ENCODE results near the gene ZNF311. TPM values are rescaled to one million over a fixed set of nuclear protein-coding genes. Genes with fewer than 3 reads are reported as not detected.
A peak's percentile ranks its signal among the peaks of the same experiment; 100 is the strongest.

ZNF311 gene
- total and polyA plus RNA-seq, 9 of the 15 experiments (the other 6 are each of a cell fraction or from before 2014, with no cell fraction given) = 5.1 to 10.0 (median 7.5) TPM

- no peak for TF ChIP-seq ZNF609 (CRISPR knock-in tag; IDR thresholded peaks at IDR 0.05; ENCODE audit: borderline replicate concordance)
- peak; percentile 64 to 74 for TF ChIP-seq RAD21 (CRISPR knock-in tag; conservative IDR thresholded peaks at IDR 0.05 in 1 of 2, IDR thresholded peaks at IDR 0.05 in 1 of 2)
- TF ChIP-seq EP400 (IDR thresholded peaks at IDR 0.05) = peak; percentile 84
- TF ChIP-seq THRAP3 (IDR thresholded peaks at IDR 0.05; ENCODE audit: borderline replicate concordance) = 0 out of 2 replicates have a peak, but pooled peaks have one; percentile 43
- TF ChIP-seq RNF219 (CRISPR knock-in tag; IDR thresholded peaks at IDR 0.05) = no peak
- TF ChIP-seq CGGBP1 (CRISPR knock-in tag; IDR thresholded peaks at IDR 0.05) = no peak
- TF ChIP-seq PRMT5 (CRISPR knock-in tag; IDR thresholded peaks at IDR 0.05) = no peak
- peak; percentile 59; the same call in 1 of the 2 replicates for TF ChIP-seq EHMT2 (IDR thresholded peaks at IDR 0.05)
- TF ChIP-seq U2AF1 (optimal IDR thresholded peaks at IDR 0.05; ENCODE audit: low read depth, low read length) = no peak
- TF ChIP-seq FOS (IDR thresholded peaks at IDR 0.05; ENCODE audit: extremely low read depth, insufficient read length) = no peak
- TF ChIP-seq LCOR (CRISPR knock-in tag; IDR thresholded peaks at IDR 0.05) = peak; percentile 16; the same call in 1 of the 2 replicates
- TF ChIP-seq CUX1 (CRISPR knock-in tag; IDR thresholded peaks at IDR 0.05) = peak; percentile 92; the same call in 1 of the 2 replicates
- TF ChIP-seq ZFP30 (CRISPR knock-in tag; IDR thresholded peaks at IDR 0.05; ENCODE audit: borderline replicate concordance) = no peak
Observed at GRCh38 chr6:28980852-28981430, 24.2 kb downstream of the ZNF311 start (continued).
